Measurements from ENCODE around the gene PPP1R3F.
"Not testable (repeated sequence)": the region's sequence is repeated elsewhere in the genome, so short reads cannot be mapped to it uniquely, and the experiment has no call there.

Gene PPP1R3F

DNA sequence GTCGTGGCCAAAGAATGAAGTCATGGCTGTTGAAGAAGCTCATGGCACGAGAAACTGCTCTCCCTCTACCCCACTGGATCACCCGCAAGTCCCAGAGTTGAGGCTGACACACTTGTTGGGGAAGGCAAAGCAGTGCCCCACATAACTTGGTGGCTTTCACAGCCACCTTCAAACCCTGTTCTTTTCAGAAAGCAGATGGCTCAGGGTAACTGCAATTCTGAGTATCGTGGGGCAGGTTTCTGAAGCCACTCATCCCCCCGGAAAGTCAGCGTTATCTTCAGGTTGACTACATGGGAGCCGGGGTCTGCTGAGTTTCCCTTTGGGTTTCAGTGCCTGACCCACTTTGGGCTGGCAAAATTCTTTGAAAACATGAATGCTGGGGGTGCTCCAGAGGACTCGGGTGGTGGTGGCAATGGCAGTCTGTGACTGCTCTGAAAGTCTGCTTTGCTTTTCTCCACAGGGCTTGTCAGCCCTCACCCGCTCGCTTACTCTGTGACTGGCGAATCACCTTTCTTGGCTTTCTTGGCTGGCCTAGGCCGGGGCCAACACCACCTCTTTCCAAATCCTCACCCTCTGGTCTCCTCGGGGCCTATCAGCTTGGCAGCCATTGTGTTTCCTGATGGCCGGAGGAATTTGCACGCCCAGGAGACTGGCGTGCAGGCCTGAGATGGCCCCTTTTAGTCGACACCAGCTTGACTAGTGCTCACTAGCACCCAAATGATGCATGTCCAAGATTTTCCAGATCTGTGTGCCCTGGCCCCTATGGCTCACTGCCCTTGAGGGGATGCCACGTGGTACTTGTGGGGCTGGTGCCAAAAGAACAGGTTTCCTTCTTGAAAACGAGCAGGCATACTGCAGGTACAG lies 7.3 kb downstream of the PPP1R3F start:
- no peak for DNase-seq

DNA sequence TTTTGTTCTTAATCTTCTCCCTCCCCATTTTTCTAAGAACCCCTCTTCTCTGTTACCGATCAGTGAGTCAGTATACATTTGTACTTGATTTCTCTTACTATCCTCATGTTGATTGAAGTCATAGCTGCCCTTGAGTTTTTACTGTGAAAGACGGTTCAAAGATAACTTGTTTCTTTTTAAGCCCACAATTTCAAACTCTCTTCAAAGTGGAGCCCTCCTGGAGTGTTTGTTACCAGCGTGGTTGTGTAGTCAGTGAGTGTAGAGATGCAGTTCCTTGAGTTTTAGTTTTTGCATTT lies 7.9 kb downstream of the PPP1R3F start:
- no peak for DNase-seq

DNA sequence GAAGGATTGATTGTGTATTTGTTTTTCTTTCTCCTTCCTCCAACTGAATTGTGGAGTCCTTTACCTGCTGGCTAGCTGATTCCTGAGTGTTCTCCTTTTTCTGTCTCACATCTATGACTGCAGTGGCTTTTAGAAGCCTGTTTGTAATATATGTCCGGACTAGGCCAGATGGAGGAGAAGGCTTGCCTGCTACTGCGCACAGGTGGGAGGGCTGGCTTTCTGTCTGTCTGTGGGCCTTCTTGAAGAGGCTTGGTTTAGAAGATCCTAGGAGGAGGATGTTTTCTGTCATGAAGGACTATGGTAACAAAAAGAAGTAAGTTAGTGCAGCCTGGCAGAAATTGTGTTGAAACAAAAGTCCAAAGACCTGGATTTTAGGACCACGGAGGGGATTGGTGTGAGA lies 8.5 kb downstream of the PPP1R3F start:
- DNase-seq, result no peak

DNA sequence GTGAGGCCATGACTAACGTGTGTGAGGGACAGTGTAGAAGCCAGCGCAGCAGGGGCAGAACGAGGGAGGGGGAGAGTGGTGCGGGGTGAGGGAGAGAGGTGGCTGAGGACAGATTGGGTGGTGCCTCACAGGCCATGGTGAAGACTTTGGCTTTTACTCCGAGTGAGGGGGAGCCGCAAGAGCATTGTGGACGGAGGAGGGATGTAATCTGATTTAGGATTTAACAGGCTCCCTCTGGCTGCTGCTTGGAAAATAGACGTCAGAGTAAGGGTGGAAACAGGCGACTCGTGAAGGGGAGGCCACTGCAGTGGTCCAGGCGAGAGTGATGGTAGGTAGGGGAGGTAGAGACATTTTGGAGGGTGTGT lies 13.0 kb downstream of the PPP1R3F start:
- no peak for DNase-seq

DNA sequence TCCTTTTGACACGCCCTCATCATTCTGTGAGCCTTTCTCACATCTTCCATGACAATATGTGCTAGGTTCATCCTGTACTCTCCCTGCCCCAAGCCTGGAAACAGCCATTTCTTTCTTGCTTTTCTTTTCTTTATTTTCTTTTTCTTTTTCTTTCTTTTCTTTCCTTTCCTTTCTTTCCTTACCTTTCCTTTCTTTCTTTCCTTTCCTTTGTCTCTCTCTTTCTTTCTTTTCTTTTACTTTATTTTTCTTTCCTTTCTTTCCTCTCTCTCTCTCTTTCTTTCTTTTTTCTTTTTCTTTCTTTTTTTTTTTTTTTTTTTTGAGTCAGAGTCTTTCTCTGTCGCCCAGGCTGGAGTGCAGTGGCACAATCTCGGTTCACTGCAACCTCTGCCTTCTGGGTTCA lies 14.6 kb downstream of the PPP1R3F start:
- DNase-seq, result no peak

DNA sequence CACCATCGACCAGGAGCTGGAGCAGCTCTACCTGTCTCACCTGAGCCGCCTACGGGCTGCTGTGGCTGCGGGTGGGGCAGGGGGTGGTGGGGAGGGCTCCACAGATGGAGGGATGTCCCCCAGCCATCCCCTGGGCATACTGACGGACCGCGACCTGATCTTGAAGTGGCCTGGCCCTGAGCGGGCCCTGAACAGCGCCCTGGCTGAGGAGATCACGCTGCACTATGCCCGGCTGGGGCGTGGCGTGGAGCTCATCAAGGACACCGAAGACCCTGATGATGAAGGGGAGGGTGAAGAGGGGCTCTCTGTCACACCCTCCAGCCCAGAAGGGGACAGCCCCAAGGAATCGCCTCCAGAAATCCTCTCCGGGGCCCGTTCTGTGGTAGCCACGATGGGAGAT lies 16.5 kb downstream of the PPP1R3F start:
- DNase-seq, result no peak

DNA sequence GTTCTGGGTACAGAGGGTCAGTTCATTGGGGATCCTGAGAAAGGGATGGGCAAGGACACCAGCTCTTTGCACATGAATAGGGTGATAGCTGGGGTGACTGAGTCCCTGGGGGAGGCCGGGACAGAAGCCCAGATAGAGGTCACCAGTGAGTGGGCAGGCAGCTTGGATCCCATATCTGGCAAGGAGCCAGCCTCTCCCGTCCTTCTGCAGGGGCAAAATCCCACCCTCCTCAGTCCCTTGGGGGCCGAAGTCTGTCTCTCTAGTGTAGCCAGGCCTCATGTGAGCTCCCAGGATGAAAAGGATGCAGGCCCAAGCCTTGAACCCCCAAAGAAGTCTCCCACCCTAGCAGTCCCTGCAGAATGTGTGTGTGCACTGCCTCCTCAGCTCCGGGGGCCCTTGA lies 17.0 kb downstream of the PPP1R3F start:
- DNase-seq, result no peak

DNA sequence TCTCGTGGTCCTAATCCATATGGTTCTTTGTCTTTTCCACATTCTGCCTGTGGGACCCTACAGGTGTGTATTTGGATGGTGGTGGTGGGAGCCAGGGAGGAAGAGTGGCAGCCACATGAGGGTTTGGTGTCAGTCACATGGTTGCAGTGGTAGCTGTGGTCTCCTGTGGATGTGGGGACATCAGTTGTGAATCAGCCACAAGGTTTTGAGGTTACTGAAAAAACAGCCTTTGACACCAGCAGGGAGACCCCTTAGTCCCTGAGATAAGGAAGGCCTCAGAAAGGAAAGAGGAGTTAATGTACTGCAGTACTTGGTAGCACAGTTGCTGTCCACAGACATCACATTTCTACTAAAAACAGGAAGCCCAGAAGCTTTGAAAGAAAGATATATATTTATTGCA lies 18.1 kb downstream of the PPP1R3F start:
- no peak for DNase-seq

DNA sequence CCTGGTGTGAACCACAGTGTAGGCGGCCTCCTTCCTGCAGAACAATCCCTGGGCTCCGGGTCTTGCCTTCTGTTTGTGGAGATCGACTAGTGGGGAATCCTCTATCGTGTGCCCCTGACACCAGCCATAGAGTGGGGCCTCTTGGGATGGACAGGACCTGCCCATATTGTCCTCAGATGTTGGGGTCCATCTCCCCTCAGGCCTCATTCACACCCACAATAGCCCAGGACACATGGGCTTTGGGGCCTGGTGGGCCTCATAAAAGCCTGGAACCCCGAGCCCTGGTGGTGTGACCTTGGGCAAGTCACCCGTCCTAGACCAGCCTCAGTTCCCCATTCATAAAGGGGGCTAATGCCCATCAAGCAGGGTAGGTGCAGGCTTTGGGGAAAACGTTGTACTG lies 20.6 kb downstream of the PPP1R3F start:
- DNase-seq, result no peak

DNA sequence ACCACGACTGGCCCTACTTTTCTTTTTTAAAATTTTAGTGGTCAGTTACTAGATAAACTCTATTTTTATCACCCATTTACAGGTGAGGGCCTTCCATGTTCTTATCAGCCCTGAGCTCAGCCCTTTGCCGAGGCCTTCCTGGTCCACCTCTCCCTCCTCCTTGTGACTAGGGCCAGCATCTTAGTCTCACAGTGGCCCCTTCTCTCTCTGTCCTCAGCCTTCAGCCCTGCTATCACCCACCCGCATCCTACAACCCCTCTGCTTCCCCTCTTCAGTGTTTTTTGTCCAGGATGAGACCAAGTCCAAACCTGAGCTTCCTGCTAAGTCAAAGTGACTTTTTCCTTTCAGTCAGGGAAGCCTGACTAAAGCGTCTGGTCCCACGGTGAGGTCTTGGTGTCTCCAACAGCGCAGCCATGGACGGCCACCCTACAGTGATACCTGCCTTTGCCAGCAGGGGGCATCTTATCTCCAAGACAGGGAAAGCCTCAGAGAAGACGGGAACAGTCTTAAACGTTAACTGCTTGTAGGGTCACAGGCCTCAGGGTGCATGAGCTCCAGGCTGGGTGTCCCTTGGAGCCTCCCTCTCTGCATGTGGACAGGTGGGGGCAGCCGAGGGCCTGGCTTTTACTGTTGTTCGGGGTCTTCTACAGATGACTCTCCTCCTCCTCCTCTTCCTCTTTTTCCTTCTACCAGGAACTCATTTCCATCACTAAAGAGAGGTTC lies 22.2 kb downstream of the PPP1R3F start:
- peak; percentile 56 for DNase-seq

DNA sequence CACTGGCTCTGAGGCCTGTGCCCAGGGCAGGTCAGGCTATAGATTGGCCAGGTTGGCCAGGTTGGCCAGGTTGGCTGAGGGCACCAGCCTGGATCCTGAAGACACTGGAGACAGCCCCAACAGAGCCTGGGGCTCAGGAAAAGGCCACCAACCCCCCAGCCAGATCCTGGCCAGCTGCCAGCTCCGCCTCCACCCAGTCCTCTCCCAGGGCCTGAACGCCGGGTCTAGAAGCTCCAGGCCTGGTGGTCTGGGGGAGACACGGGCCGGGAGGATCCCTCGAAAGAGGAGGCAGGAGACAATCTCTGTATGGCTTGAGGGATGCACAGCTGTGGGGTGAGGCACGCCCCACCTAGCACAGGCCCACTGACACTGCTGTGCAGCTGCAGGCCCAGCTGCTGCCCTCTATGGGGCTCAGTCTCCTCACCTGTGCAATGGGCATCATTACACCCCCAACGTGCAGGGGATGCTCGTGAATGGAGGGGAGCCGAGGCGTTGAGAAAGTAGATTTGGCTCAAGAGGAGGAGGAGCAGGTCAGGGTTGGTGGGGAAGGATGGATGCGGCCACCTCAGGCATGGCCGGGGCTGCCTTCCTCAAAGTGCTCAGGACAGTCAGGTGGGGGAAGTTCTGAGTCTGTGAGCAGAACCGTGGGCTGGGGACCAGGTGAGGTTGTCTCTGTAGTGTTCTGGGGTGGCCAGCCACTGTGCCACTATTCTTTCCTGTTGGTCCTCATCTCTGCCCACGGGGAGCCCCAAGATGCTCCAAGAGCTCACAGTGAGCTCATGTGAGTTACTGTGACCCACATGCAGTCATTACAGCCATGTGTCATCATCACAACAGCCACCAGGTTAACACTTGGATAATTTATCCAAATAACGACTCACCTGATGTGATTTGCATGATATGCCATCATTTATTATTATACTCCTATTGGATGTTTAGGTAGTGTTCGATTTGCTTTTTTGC lies 23.1 kb downstream of the PPP1R3F start:
- no peak for DNase-seq

DNA sequence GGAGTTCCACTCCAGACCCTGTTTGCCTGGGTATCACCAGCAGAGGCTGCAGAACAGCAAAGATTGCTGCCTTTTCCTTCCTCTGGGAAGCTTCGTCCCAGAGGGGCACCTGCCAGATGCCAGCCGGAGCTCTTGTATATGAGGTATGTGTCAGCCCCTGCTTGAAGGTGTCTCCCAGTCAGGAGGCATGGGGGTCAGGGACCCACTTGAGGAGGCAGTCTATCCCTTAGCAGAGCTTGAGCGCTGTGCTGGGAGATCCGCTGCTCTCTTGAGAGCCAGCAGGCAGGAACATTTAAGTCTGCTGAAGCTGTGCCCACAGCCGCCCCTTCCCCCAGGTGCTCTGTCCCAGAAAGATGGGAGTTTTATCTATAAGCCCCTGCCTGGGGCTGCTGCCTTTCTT lies 29.7 kb downstream of the PPP1R3F start:
- DNase-seq, result not testable (repeated sequence)

DNA sequence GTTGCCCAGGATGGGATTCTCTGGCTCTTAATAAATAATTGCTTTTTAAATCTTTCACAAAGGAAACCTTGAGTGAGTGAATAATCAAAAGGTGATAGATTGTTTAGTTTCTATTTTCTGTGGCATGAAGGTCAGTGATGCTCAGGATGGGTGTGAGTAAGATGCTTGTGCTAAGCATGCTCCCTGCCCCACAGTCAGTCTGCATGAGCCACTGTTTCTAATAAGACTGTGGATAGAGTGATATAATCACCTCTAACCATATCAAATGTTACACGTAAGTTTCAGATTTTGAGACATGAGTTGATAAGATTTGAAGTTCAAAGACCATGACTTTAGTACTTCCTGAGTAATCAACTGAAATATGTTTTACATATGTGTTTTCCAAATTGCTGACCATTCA lies 31.1 kb downstream of the PPP1R3F start:
- DNase-seq, result no peak

DNA sequence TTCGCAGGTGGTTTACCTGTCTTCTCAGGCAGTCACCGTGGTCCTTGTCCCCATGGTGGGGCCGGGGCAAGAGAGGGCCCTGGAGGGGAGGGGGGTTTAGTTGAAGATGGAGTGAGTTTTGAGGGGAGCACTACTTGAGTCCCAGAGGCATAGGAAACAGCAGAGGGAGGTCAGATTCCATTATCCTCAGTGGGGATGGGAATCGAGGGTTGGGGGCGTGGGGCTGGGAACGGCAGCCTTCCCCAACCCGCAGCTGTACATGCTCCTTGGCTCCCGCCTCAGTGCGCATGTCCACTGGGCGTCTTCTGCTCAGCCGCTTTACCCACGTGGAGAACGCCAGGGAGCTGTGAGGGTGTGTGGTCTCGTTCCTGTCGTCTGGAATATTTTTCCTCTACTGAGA lies 33.8 kb downstream of the PPP1R3F start, which contains the start of gene GAGE10:
GAGE10 (plus strand) TSS at position 301 of the 400 bp plus-strand sequence. CDS start 1,214 bp downstream, outside the sequence.
- DNase-seq, result no peak

DNA sequence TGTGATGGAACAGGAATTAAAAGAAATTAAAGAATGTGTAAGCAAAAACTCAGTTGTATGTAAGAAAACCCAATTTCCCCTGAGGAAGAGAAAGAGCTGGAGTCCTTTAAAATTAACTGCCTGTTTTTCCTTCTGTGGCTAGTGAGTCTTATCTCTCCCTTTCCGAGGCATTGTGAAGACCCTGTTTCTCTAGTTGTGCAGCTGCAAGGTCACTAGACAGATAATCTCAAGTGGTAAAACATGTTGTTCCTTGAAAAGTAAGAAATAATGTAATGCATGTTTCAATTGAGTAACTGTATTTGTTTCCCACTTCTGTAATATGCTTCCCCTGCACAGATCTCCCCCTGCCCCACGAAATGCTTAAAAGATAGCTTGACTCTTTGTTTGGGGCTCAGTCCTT lies 38.2 kb downstream of the PPP1R3F start:
- DNase-seq, result not testable (repeated sequence)

DNA sequence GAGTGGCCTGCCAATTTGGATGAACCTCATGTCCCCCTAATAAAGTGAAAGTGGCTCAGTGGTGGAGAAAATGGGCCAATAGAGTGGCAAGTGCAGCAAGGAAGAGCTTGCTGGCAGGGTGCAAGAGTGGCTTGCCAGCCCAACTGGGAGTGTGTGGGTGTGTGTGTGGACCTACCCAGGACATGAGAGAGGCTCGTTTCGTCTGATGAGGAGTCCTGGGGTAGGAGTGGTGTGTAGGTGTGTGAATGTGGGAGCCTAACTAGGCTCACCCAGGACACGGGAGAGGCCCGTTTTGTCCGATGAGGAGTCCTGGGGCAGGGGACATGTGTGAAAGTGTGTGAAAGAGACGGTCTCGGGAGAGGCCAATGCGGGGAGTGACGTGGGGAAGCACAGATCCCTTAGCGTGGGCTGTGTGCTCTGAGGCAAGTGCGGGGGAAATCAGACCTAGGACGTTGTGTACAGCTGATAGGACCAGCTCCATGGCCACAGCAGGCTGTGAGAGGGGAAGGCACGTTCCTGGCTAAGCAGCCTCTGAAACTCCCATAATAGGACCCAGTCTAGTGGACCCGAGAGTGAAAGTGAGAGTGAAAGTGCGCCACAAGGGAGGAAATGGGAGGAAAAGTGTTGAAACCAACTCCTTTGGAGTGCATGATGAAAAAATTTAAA lies 39.1 kb downstream of the PPP1R3F start:
- DNase-seq, result no peak

DNA sequence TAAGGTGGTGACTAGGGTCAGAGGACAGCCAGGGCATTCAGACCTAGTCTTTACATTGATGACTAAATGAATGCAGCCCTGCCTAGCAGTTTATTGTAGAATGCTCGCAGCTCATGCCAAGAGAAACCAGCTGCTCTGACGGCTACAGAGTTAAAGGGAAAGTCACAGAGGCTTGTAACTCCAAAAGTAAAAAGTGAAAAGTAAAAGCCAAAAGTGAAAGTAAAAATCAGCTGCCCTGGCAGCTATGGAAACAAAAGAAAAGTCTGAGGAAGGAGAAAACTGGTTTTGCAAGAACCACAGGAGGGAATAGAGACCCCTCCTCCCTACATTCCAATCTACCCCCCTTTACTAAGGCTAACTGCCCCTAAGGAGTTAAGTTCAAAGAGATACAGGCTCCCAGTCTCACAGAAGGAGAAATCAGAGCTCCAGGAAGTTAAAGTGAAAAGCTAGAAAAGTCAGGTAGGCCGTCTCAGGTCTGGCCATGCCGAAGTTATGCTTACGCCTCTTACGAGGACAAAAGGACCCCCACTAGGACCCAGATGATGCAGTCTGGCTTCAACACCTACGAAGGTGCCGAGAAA lies 39.9 kb downstream of the PPP1R3F start:
- DNase-seq, result no peak

DNA sequence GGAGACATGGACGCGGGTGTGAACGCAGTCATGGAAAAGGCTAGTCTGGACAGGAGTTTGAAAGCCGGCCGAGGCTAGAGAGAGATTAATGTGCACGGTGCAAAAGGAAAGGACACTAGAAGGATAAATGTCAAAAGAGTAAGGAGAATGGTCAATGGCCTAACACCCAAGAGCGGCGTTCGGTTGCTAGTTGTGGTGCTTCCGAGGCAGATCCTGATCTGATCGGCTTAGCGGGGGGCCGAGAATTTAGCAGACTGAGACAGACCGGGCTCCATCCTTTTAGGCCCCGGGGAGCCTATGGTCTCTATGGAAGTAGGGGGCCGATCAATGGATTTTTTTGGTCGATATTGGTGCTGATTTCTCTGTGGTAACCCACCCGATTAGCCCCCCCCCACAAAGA lies 40.8 kb downstream of the PPP1R3F start:
- no peak for DNase-seq

DNA sequence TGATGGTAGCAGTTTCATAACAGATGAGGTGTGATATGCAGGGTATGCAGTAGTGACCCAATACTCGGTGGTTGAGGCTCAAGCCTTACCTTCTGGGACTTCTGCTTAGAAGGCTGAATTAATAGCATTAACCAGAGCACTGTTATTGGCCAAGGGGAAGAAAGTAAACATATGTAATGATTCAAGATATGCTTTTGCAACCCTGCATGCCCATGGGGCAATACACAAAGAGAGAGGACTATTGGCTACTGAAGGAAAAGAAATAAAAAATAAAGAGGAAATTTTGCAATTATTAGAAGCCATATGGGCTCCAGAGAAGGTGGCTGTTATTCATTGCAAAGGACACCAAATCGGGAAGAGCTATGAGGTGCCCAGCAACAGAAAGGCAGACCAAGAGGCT lies 42.6 kb downstream of the PPP1R3F start:
- no peak for DNase-seq

DNA sequence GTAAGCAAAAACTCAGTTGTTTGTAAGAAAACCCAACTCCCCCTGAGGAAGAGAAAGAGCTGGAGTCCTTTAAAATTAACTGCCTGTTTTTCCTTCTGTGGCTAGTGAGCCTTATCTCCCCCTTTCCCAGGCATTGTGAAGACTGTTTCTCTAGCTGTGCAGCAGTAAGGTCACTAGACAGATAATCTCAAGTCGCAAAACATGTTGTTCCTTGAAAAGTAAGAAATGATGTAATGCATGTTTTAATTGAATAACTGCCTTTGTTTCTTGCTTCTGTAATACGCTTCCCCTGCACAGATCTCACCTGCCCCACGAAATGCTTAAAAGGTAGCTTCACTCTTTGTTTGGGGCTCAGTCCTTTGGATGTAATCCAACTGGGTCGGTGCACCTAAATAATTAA lies 46.5 kb downstream of the PPP1R3F start:
- DNase-seq, result no peak

DNA sequence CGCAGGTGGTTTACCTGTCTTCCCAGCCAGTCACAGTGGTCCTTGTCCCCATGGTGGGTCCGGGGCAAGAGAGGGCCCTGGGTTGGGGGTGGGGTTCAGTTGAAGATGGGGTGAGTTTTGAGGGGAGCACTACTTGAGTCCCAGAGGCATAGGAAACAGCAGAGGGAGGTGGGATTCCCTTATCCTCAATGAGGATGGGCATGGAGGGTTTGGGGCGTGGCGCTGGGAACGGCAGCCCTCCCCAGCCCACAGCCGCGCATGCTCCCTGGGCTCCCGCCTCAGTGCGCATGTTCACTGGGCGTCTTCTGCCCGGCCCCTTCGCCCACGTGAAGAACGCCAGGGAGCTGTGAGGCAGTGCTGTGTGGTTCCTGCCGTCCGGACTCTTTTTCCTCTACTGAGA lies 52.1 kb downstream of the PPP1R3F start, which contains the start of gene GAGE12J:
GAGE12J (plus strand) TSS at position 301 of the 400 bp plus-strand sequence. CDS start 1,157 bp downstream, outside the sequence.
- not testable (repeated sequence) for DNase-seq

DNA sequence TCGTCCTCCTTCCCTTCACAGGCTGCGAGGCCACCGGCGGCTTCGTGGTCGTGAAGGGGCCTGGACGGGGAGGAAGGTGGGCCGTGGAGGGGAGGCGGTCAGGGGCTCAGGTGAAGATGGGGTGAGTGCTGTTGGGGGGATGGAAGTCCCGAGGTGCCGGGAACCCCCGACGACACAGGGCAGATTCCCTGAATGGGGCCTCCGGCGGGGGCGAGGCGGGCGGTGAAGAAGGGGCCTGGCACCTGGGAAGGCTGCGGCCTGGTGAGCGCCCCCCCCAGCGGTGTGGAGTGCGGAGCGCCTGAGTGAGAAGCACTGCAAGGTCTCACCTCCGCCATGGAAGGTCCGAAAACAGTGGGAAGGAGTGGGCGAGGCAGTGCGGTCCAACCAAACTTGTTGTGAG lies 52.7 kb downstream of the PPP1R3F start:
- not testable (repeated sequence) for DNase-seq

Measured in CD4-positive, alpha-beta T cell treated with Interleukin-15 for 1 hour (primary cell).